HepG2 (cell line): ENCODE data around the gene MTO1. TPM values are rescaled to one million over a fixed set of nuclear protein-coding genes. Genes with fewer than 3 reads are reported as not detected.

Experiments used
- ARID2 ChIP-seq: sonication (generic); formaldehyde crosslinking; IDR thresholded peaks from 2 replicates; pipeline ENCODE4 v1.8.1; 2022; ENCODE audit warnings: mild to moderate bottlenecking, missing genetic modification reagents, borderline replicate concordance
- ARNT ChIP-seq: fragments of 450-650 bp; IDR thresholded peaks from 2 replicates; pipeline ENCODE4 v1.6.1; 2017
- ATAD3A ChIP-seq: sonication (generic); formaldehyde crosslinking; IDR thresholded peaks from 2 replicates; pipeline ENCODE4 v1.4.0; 2020; ENCODE audit warnings: missing genetic modification reagents
- ELF3 ChIP-seq: IDR thresholded peaks from 2 replicates; pipeline ENCODE4 v1.6.1; 2016; ENCODE audit warnings: missing genetic modification reagents, missing compliant biosample characterization
- ERF ChIP-seq: IDR thresholded peaks from 2 replicates; pipeline ENCODE4 v1.6.1; 2018; ENCODE audit warnings: missing biosample characterization, missing genetic modification reagents
- KAT2B ChIP-seq: fragments of 150-350 bp; IDR thresholded peaks from 2 replicates; pipeline ENCODE4 v1.6.1; 2014; ENCODE audit warnings: low read depth, low read length, borderline replicate concordance
- MED1 ChIP-seq: sonication (generic); formaldehyde crosslinking; IDR thresholded peaks from 2 replicates; pipeline ENCODE4 v1.4.0; 2020; ENCODE audit warnings: missing genetic modification reagents
- MED8 ChIP-seq: sonication (generic); formaldehyde crosslinking; IDR thresholded peaks from 2 replicates; pipeline ENCODE4 v1.8.1; 2023; ENCODE audit warnings: mild to moderate bottlenecking, missing genetic modification reagents; ENCODE audit not compliant: insufficient replicate concordance
- NR2C2 ChIP-seq: sonication (generic); formaldehyde crosslinking; IDR thresholded peaks from 2 replicates; pipeline ENCODE4 v1.4.0; 2020; ENCODE audit warnings: missing genetic modification reagents, mild to moderate bottlenecking, moderate library complexity, borderline replicate concordance
- PPARG ChIP-seq: conservative IDR thresholded peaks from 2 replicates; pipeline ENCODE4 v1.6.1; 2016; ENCODE audit warnings: missing biosample characterization, missing genetic modification reagents
- RBM39 ChIP-seq: fragments of 200-400 bp; formaldehyde crosslinking; IDR thresholded peaks from one replicate; pipeline ENCODE4 v1.6.1; 2018; ENCODE audit warnings: antibody characterized with exemption, mild to moderate bottlenecking, low read depth, low read length; ENCODE audit not compliant: poor library complexity, severe bottlenecking
- RELA ChIP-seq: sonication (generic); formaldehyde crosslinking; IDR thresholded peaks from 2 replicates; pipeline ENCODE4 v1.4.0; 2020; ENCODE audit warnings: missing genetic modification reagents
- SMYD3 ChIP-seq: sonication (generic); formaldehyde crosslinking; IDR thresholded peaks from 2 replicates; pipeline ENCODE4 v1.8.1; 2023; ENCODE audit warnings: mild to moderate bottlenecking, missing genetic modification reagents
- SNAPC2 ChIP-seq: sonication (generic); formaldehyde crosslinking; IDR thresholded peaks from 2 replicates; pipeline ENCODE4 v1.8.1; 2022; ENCODE audit warnings: mild to moderate bottlenecking, missing genetic modification reagents
- TMF1 ChIP-seq: sonication (generic); formaldehyde crosslinking; IDR thresholded peaks from 2 replicates; pipeline ENCODE4 v1.8.1; 2022; ENCODE audit warnings: low read depth, missing genetic modification reagents
- ZBTB7A ChIP-seq: sonication (generic); formaldehyde crosslinking; IDR thresholded peaks from 2 replicates; pipeline ENCODE4 v1.8.0; 2022; ENCODE audit warnings: mild to moderate bottlenecking, missing genetic modification reagents
- ZC3H13 ChIP-seq: sonication (generic); formaldehyde crosslinking; IDR thresholded peaks from 2 replicates; pipeline ENCODE4 v1.8.1; 2023; ENCODE audit warnings: mild to moderate bottlenecking, missing genetic modification reagents, moderate library complexity
- ZC3H4 ChIP-seq: sonication (generic); formaldehyde crosslinking; IDR thresholded peaks from 2 replicates; pipeline ENCODE4 v1.4.0; 2020; ENCODE audit warnings: missing genetic modification reagents, borderline replicate concordance
- ZMAT3 ChIP-seq: sonication (generic); formaldehyde crosslinking; conservative IDR thresholded peaks from 2 replicates; pipeline ENCODE4 v1.7.0; 2021; ENCODE audit warnings: missing genetic modification reagents
- ZNF234 ChIP-seq: sonication (generic); formaldehyde crosslinking; conservative IDR thresholded peaks from 2 replicates; pipeline ENCODE4 v1.5.1; 2020; ENCODE audit warnings: mild to moderate bottlenecking, missing genetic modification reagents
- ZNF879 ChIP-seq: sonication (generic); formaldehyde crosslinking; IDR thresholded peaks from 2 replicates; pipeline ENCODE4 v1.8.1; 2023; ENCODE audit warnings: missing genetic modification reagents
- polyA plus RNA-seq, 8 experiments: library from polyadenylated mRNA; depleted of rRNA in 3 of 8; stranded (reverse) in 7 of 8; unstranded in 1 of 8; fragments of >200 nt; fragmentation: Illumina TruSeq in 4 of 8; extraction: Trizol in 4 of 8; gene quantifications; 2 replicates each; pipeline versions ENCODE4 v1.2.1 to v1.2.3, GENCODE V29; 2011 to 2016; ENCODE audit warnings: low read depth in 4 of 8, missing spikeins in 1 of 8, mixed read lengths in 1 of 8; ENCODE audit not compliant: insufficient read depth in 1 of 8
- total RNA-seq, 5 experiments: library from RNA; depleted of rRNA; stranded (reverse); fragments of >200 nt; fragmentation: Illumina TruSeq; extraction: Trizol; gene quantifications; 2 replicates each; pipeline ENCODE4 v1.2.3, GENCODE V29; 2016; ENCODE audit warnings: low read depth in 1 of 5
- TF ChIP-seq, protein P1 (sequence below): sonication (generic); formaldehyde crosslinking; IDR thresholded peaks from 2 replicates; pipeline ENCODE4 v1.4.0; 2020; ENCODE audit warnings: missing genetic modification reagents, borderline replicate concordance
- TF ChIP-seq, protein P2 (sequence below): sonication (generic); formaldehyde crosslinking; IDR thresholded peaks from 2 replicates; pipeline ENCODE4 v1.4.0; 2020; ENCODE audit warnings: missing genetic modification reagents, mild to moderate bottlenecking, borderline replicate concordance
- TF ChIP-seq, protein P3 (sequence below): sonication (generic); formaldehyde crosslinking; IDR thresholded peaks from 2 replicates; pipeline ENCODE4 v1.8.0; 2022; ENCODE audit warnings: mild to moderate bottlenecking, missing genetic modification reagents

The MTO1 gene
- total and polyA plus RNA-seq, 2 of the 13 experiments (the other 11 are each of a cell fraction or from before 2014, with no cell fraction given) = 21.1 to 45.3 TPM

DNA sequence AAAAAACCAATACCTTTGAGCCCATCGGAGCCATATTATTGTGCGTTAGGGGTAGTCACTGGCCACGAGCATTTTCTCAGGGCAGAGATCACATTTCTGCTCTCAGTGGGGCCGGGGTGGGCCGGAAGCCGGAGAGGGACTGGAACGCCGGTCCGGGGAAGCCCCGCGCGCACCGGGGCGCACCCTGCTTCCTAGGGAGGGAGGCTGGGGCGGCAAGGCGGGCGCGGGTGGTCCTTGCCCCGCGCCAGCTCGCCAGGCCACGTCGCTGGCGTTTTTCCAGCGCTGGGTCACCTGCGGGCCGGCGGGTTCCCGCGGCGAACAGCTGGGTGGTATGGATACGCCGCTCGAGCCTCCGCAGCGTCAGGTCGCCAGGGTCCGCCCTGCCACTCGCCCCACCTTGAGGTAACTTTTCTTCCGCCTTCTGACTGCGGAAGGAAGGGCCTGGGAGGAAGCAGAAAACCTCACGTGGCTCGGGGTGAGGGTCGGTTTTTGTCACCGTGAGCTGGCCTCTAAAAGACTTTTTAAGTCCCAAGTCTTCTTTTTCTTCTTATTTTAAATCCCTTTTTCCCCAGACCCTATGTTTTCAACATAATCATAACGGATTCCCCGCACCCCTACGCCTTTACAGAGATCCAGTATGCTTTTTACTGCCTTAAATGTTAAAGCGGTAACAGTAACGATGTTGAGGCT, 62.0 kb downstream of the MTO1 start (continued):
- TF ChIP-seq, protein P1, sequence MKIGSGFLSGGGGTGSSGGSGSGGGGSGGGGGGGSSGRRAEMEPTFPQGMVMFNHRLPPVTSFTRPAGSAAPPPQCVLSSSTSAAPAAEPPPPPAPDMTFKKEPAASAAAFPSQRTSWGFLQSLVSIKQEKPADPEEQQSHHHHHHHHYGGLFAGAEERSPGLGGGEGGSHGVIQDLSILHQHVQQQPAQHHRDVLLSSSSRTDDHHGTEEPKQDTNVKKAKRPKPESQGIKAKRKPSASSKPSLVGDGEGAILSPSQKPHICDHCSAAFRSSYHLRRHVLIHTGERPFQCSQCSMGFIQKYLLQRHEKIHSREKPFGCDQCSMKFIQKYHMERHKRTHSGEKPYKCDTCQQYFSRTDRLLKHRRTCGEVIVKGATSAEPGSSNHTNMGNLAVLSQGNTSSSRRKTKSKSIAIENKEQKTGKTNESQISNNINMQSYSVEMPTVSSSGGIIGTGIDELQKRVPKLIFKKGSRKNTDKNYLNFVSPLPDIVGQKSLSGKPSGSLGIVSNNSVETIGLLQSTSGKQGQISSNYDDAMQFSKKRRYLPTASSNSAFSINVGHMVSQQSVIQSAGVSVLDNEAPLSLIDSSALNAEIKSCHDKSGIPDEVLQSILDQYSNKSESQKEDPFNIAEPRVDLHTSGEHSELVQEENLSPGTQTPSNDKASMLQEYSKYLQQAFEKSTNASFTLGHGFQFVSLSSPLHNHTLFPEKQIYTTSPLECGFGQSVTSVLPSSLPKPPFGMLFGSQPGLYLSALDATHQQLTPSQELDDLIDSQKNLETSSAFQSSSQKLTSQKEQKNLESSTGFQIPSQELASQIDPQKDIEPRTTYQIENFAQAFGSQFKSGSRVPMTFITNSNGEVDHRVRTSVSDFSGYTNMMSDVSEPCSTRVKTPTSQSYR (CRISPR knock-in tag) = no peak
- TF ChIP-seq ATAD3A (CRISPR knock-in tag) = no peak
- TF ChIP-seq ZC3H13 = peak; percentile 48; the same call in 1 of the 2 replicates
- peak; percentile 58 for TF ChIP-seq RBM39
- TF ChIP-seq KAT2B = no peak
- no peak for TF ChIP-seq ZC3H4
- TF ChIP-seq ELF3 (CRISPR knock-in tag) = peak; percentile 80
- TF ChIP-seq SNAPC2 (CRISPR knock-in tag) = no peak
- TF ChIP-seq, protein P2, sequence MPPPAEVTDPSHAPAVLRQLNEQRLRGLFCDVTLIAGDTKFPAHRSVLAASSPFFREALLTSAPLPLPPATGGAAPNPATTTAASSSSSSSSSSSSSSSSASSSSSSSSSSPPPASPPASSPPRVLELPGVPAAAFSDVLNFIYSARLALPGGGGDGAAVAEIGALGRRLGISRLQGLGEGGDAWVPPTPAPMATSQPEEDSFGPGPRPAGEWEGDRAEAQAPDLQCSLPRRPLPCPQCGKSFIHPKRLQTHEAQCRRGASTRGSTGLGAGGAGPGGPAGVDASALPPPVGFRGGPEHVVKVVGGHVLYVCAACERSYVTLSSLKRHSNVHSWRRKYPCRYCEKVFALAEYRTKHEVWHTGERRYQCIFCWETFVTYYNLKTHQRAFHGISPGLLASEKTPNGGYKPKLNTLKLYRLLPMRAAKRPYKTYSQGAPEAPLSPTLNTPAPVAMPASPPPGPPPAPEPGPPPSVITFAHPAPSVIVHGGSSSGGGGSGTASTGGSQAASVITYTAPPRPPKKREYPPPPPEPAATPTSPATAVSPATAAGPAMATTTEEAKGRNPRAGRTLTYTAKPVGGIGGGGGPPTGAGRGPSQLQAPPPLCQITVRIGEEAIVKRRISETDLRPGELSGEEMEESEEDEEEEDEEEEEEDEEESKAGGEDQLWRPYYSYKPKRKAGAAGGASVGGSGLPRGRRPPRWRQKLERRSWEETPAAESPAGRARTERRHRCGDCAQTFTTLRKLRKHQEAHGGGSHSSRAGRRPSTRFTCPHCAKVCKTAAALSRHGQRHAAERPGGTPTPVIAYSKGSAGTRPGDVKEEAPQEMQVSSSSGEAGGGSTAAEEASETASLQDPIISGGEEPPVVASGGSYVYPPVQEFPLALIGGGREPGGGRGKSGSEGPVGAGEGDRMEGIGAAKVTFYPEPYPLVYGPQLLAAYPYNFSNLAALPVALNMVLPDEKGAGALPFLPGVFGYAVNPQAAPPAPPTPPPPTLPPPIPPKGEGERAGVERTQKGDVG (CRISPR knock-in tag) = peak; percentile 79; the same call in 1 of the 2 replicates
- TF ChIP-seq MED8 (CRISPR knock-in tag) = peak; percentile 55
- TF ChIP-seq TMF1 (CRISPR knock-in tag) = no peak
- TF ChIP-seq ZMAT3 (CRISPR knock-in tag) = peak; percentile 90; the same call in 1 of the 2 replicates
- peak; percentile 36 for TF ChIP-seq NR2C2 (CRISPR knock-in tag)
- no peak for TF ChIP-seq ARNT
- peak; percentile 50; the same call in 1 of the 2 replicates for TF ChIP-seq ZNF879
- TF ChIP-seq, protein P3, sequence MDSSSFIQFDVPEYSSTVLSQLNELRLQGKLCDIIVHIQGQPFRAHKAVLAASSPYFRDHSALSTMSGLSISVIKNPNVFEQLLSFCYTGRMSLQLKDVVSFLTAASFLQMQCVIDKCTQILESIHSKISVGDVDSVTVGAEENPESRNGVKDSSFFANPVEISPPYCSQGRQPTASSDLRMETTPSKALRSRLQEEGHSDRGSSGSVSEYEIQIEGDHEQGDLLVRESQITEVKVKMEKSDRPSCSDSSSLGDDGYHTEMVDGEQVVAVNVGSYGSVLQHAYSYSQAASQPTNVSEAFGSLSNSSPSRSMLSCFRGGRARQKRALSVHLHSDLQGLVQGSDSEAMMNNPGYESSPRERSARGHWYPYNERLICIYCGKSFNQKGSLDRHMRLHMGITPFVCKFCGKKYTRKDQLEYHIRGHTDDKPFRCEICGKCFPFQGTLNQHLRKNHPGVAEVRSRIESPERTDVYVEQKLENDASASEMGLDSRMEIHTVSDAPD (CRISPR knock-in tag) = peak; percentile 61; the same call in 1 of the 2 replicates
- peak; percentile 80 for TF ChIP-seq ERF (CRISPR knock-in tag)
- TF ChIP-seq SMYD3 (CRISPR knock-in tag) = no peak
- TF ChIP-seq MED1 (CRISPR knock-in tag) = peak; percentile 81
- no peak for TF ChIP-seq RELA (CRISPR knock-in tag)
- TF ChIP-seq ZBTB7A (CRISPR knock-in tag) = peak; percentile 72; the same call in 1 of the 2 replicates
- TF ChIP-seq ARID2 (CRISPR knock-in tag) = no peak
- TF ChIP-seq PPARG (CRISPR knock-in tag) = 0 out of 2 replicates have a peak, but pooled peaks have one; percentile 38
- no peak for TF ChIP-seq ZNF234 (CRISPR knock-in tag)
